ENCODE results near the gene RRP12. TPM values are rescaled to one million over a fixed set of nuclear protein-coding genes. Genes with fewer than 3 reads are reported as not detected.

Gene RRP12
- total and polyA plus RNA-seq, 9 of the 15 experiments (the other 6 are each of a cell fraction or from before 2014, with no cell fraction given) = 4.6 to 68.2 (median 21.8) TPM

DNA sequence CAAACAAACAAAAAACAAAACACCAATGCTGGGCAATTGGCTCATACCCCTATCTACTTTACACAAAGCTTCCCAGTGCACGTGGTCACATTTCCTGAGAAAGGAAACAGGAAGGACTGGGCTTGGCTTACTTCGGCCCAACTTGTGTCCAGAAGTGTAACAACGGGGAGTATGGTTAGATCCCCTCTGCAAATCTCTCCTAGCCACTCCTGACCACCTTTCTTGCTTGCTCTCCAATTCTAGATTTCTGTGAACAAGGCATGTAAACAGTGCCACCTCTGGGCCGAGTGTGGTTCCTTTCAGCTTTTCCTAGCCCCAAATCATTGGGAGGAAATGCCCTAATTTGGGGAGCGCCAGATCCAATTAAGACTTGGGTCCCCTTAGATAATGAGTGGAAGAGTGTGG, 45.6 kb downstream of the RRP12 start:
- in situ Hi-C loops (cut with MboI) (loop anchor here (10.0 kb wide), 1 partner anchor 281 kb away; no protein-coding TSS in a partner anchor), intact Hi-C loops (cut with micrococcal nuclease) (loop anchor here (2.0 to 5.0 kb wide), 2 partner anchors 77 to 283 kb away; no protein-coding TSS in a partner anchor)
- no peak for DNase-seq (ENCODE audit: extremely low read depth in 1 of 4, low spot score in 3 of 4)
- Histone ChIP-seq H3K4me1 (replicated peaks in 1 of 2; ENCODE audit: control insufficient read depth in 2 of 2, insufficient read depth in 2 of 2, low read length in 2 of 2) (no peaks in the 10 kb centered on the region; a peak in 1 of 5 replicates), H3K79me2 (ENCODE audit: control insufficient read depth, insufficient read depth, low read length) (no peaks in the 10 kb centered on the region), H3K9me1 (ENCODE audit: control insufficient read depth, insufficient read depth, low read length) (no peaks in the 10 kb centered on the region), H3K27me3 (ENCODE audit: control insufficient read depth in 2 of 2, insufficient read depth in 2 of 2, low read length in 2 of 2) (no peaks in the 10 kb centered on the region), H4K20me1 (replicated peaks; ENCODE audit: control insufficient read depth, insufficient read depth, low read length) (no peaks in the 10 kb centered on the region), H3K4me2 (ENCODE audit: insufficient read depth, low read length) (no peak overlapping the region), H2AFZ (ENCODE audit: low read depth, low read length) (no peak overlapping the region), H3K4me3 (no peak overlapping the region), H3K9ac (ENCODE audit: insufficient read depth in 1 of 2, low read depth in 2 of 2, low read length in 2 of 2) (no peak overlapping the region), H3K9me3 (replicated peaks; ENCODE audit: control insufficient read depth, insufficient read depth, low read depth, low read length) (no peaks in the 10 kb centered on the region), H3K27ac (ENCODE audit: extremely low read depth, low read depth, low read length) (no peak overlapping the region; the same call in 2 of the 3 replicates), H3K36me3 (ENCODE audit: control insufficient read depth, insufficient read depth, low read length) (peaks cover 51% of the 10 kb centered on the region; the same call in 2 of the 3 replicates)
- POLR2A ChIA-PET = no interaction called here
- peak; percentile 68 for ATAC-seq
- BruUV-seq (replicated peaks) = no TSS peak
- 68% methylated on average over 4 of the region's 5 CpGs for WGBS (ENCODE audit: insufficient coverage, low coverage, missing lambda C conversion rate)
- CTCF ChIA-PET (ENCODE audit: low intra/inter-chr PET ratio) = interaction anchor here (0.7 to 1.1 kb wide), 4 partner anchors 73 to 978 kb away, joined by 3 to 4 read pairs (median 3); no protein-coding TSS in a partner anchor
- no peak for FAIRE-seq
- TF ChIP-seq CTCF (IDR thresholded peaks at IDR 0.05 in 2 of 3, conservative IDR thresholded peaks at IDR 0.05 in 1 of 3; ENCODE audit: insufficient read depth in 2 of 3, low read depth in 1 of 3, low read length in 3 of 3) (peak; percentile 44 to 55 (median 54)), NCOA4 (IDR thresholded peaks at IDR 0.05; ENCODE audit: partially characterized antibody) (no peak), RFX5 (IDR thresholded peaks at IDR 0.05; ENCODE audit: low read depth, low read length) (no peak), RAD21 (CRISPR knock-in tag; conservative IDR thresholded peaks at IDR 0.05 in 1 of 2, IDR thresholded peaks at IDR 0.05 in 1 of 2) (peak in 1 of 2 experiments; percentile 58; a peak in 3 of 4 replicates), SRF (CRISPR knock-in tag; IDR thresholded peaks at IDR 0.05) (peak in 1 of 2 experiments; percentile 92; a peak in 2 of 4 replicates), NFE2 (IDR thresholded peaks at IDR 0.05; ENCODE audit: low read depth) (no peak), REST (IDR thresholded peaks at IDR 0.05; ENCODE audit: borderline replicate concordance) (peak; percentile 45; the same call in 1 of the 2 replicates), REST (CRISPR knock-in tag; IDR thresholded peaks at IDR 0.05; ENCODE audit: low read depth) (no peak)
- TF ChIP-seq, protein P1, sequence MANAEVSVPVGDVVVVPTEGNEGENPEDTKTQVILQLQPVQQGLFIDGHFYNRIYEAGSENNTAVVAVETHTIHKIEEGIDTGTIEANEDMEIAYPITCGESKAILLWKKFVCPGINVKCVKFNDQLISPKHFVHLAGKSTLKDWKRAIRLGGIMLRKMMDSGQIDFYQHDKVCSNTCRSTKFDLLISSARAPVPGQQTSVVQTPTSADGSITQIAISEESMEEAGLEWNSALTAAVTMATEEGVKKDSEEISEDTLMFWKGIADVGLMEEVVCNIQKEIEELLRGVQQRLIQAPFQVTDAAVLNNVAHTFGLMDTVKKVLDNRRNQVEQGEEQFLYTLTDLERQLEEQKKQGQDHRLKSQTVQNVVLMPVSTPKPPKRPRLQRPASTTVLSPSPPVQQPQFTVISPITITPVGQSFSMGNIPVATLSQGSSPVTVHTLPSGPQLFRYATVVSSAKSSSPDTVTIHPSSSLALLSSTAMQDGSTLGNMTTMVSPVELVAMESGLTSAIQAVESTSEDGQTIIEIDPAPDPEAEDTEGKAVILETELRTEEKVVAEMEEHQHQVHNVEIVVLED (CRISPR knock-in tag; IDR thresholded peaks at IDR 0.05) = no peak

All from K562 (cell line).